Calu3 (cell line): ENCODE data around the gene RPL28. TPM values are rescaled to one million over a fixed set of nuclear protein-coding genes. Genes with fewer than 3 reads are reported as not detected.

ENCODE experiments used
- BruUV-seq: library from RNA; stranded (reverse); fragments of 400-500 nt; replicated peaks from 2 replicates; lab custom pipeline; 2021; lab: Mats Ljungman, UMichigan
- CTCF ChIA-PET: fragments of 300-600 bp; sonication (Branson Sonifier 250); formaldehyde crosslinking; loops from one replicate; lab custom pipeline; 2022; ENCODE audit warnings: antibody characterized with exemption; lab: Charles Lee
- DNase-seq: peaks from one replicate; pipeline ENCODE4 v3.0.0; 2022
- H3K27ac Mint-ChIP-seq: one replicate; pipeline ENCODE4 v1.8.0; 2022; ENCODE audit warnings: mixed read lengths; ENCODE audit not compliant: unreplicated experiment
- H3K27me3 Mint-ChIP-seq: one replicate; pipeline ENCODE4 v1.8.0; 2022; ENCODE audit warnings: mixed read lengths; ENCODE audit not compliant: unreplicated experiment
- H3K36me3 Mint-ChIP-seq: one replicate; pipeline ENCODE4 v1.8.0; 2022; ENCODE audit warnings: mild to moderate bottlenecking, moderate library complexity, mixed read lengths; ENCODE audit not compliant: insufficient read depth, unreplicated experiment
- H3K4me1 Mint-ChIP-seq: one replicate; pipeline ENCODE4 v1.8.0; 2022; ENCODE audit warnings: mild to moderate bottlenecking, low read depth, mixed read lengths; ENCODE audit not compliant: unreplicated experiment
- H3K4me3 Mint-ChIP-seq: one replicate; pipeline ENCODE4 v1.8.0; 2022; ENCODE audit warnings: mild to moderate bottlenecking, low read depth, moderate library complexity, mixed read lengths; ENCODE audit not compliant: unreplicated experiment
- H3K9me3 Mint-ChIP-seq: one replicate; pipeline ENCODE4 v1.8.0; 2022; ENCODE audit warnings: low read depth, mixed read lengths; ENCODE audit not compliant: unreplicated experiment
- CTCF ChIP-seq: fragments of 200-600 bp; IDR thresholded peaks from one replicate; pipeline ENCODE4 v1.8.0; 2022; ENCODE audit warnings: antibody characterized with exemption; ENCODE audit not compliant: unreplicated experiment
- intact Hi-C: fragments of 100-400 bp; cut with micrococcal nuclease; formaldehyde crosslinking; loops from one replicate; pipeline ENCODE4 v1.10.0; 2022; ENCODE audit not compliant: unreplicated experiment
- total RNA-seq: library from RNA; stranded (reverse); gene quantifications from 2 replicates; pipeline ENCODE4 v1.2.3, GENCODE V29; 2022

The RPL28 gene
- total RNA-seq, 1 experiment from 2014 or later = 1,520 TPM

GRCh38 chr19:55426042-55426441, 40.3 kb downstream of the RPL28 start:
- no TSS peak for BruUV-seq
- CTCF ChIA-PET = no interaction called here
- H3K9me3 Mint-ChIP-seq = no peaks in the 10 kb centered on the region

DNA sequence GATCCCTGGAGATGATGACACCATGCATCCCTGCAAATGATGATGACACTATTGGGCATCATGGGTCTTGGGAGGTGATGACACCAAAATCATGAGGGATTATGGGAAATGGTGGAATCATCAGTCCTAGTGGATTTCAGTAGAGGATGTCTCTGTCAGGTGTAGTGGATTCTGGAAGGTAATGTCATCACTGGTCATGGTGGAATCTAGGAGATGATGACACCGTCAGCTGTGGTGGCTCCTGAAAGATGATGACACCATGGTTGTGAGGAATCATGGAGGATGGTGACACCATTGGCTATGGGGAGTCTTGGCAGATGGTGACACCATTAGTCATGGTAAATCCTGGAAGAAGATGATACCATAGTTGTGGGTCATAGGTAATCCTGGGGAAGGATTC, 45.5 kb downstream of the RPL28 start:
- peaks cover 42% of the 10 kb centered on the region for H3K27me3 Mint-ChIP-seq
- H3K4me3 Mint-ChIP-seq = no peak overlapping the region
- no peak overlapping the region for H3K27ac Mint-ChIP-seq
- no peaks in the 10 kb centered on the region for H3K4me1 Mint-ChIP-seq
- no peak for TF ChIP-seq CTCF
- no peaks in the 10 kb centered on the region for H3K36me3 Mint-ChIP-seq
- intact Hi-C loops = no loop called here
- DNase-seq = no peak
- no peaks in the 10 kb centered on the region for H3K9me3 Mint-ChIP-seq
- no TSS peak for BruUV-seq
- CTCF ChIA-PET = interaction anchor here (0.5 kb wide), 1 partner anchor 75 kb away, joined by 3 read pairs; no protein-coding TSS in a partner anchor

More at GRCh38 chr19:55426042-55426441, 40.3 kb downstream of the RPL28 start:
- Mint-ChIP-seq H3K27me3 (peaks cover 75% of the 10 kb centered on the region), H3K4me1 (no peaks in the 10 kb centered on the region), H3K36me3 (no peaks in the 10 kb centered on the region), H3K4me3 (no peak overlapping the region), H3K27ac (no peak overlapping the region)
- TF ChIP-seq CTCF = no peak
- DNase-seq = no peak
- intact Hi-C loops = no loop called here

- no peak for DNase-seq
- no peak overlapping the region for H3K4me3 Mint-ChIP-seq
- TF ChIP-seq CTCF = no peak
- CTCF ChIA-PET = no interaction called here
- BruUV-seq = no TSS peak
- no peak overlapping the region for H3K27ac Mint-ChIP-seq
- peaks cover 35% of the 10 kb centered on the region for H3K27me3 Mint-ChIP-seq
- H3K9me3 Mint-ChIP-seq = no peaks in the 10 kb centered on the region
- intact Hi-C loops = no loop called here
- H3K4me1 Mint-ChIP-seq = no peaks in the 10 kb centered on the region
- no peaks in the 10 kb centered on the region for H3K36me3 Mint-ChIP-seq
Measured at GRCh38 chr19:55432241-55432959, 46.7 kb downstream of the RPL28 start.

DNA sequence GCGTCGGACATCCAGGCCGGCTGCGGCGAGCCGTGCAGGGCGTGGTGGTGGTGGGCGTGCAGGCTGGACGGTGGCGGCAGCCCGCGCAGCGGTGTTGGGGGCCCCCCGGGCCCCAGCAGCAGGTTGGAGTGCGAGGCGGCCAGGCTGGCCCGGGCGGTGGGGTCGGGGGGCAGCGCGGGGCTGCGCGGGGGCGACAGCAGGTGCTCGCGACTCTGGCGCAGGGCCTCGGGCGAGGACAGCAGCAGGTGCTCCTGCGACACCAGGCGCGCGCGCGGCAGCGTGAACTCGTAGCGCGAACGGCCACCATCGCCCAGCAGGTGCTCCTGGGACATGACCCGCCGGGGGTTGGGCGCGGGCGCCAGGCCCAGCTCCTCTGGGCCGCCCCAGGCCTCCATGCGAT, 47.6 kb downstream of the RPL28 start:
- H3K4me1 Mint-ChIP-seq = no peaks in the 10 kb centered on the region
- intact Hi-C loops = no loop called here
- no peak overlapping the region for H3K4me3 Mint-ChIP-seq
- no TSS peak for BruUV-seq
- no peak for TF ChIP-seq CTCF
- H3K27ac Mint-ChIP-seq = no peak overlapping the region
- no peak for DNase-seq
- CTCF ChIA-PET = no interaction called here
- peaks cover 31% of the 10 kb centered on the region for H3K27me3 Mint-ChIP-seq
- no peaks in the 10 kb centered on the region for H3K9me3 Mint-ChIP-seq
- no peaks in the 10 kb centered on the region for H3K36me3 Mint-ChIP-seq
